GM12872 (cell line): ENCODE measurements around the gene CNIH3.

ENCODE experiments used
- CTCF ChIP-seq: IDR thresholded peaks from 3 replicates; pipeline ENCODE4 v1.5.1; 2011; ENCODE audit warnings: low read depth, mild to moderate bottlenecking, low read length, moderate library complexity; ENCODE audit not compliant: insufficient read depth

The CNIH3 gene

DNA sequence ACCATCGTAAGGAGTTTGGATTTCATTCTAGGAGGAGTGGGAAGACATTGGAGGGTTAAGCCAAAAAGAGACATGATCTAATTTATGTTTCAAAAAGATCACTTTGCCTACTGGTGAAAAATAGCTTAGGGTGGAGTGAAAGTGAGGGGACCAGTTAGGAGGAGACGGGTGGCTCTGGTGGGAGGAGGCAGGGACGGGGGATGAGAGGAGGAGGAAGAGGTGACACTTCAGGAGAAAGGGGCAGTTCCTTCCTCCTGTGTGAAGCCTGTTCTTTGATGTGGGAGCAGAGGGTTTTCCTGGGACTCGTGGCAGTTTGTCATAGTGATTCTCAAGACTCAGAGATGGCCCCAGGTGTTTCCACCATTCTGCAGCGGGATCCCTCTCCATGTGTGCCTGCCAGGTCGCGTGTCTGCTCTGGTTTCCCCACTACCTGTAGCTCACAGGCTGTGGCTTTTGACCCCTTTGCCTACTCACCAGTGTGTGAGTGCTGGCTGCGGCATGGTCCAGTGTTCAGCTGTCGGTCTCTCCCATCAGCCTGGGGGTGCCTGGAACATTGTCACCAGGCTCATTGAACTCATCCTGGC, 102.4 kb downstream of the CNIH3 start:
- no peak for TF ChIP-seq CTCF

- no peak for TF ChIP-seq CTCF
Observed at GRCh38 chr1:224719716-224720115, 103.6 kb downstream of the CNIH3 start.

- no peak for TF ChIP-seq CTCF
Observed at GRCh38 chr1:224720216-224720615, 104.1 kb downstream of the CNIH3 start.

GRCh38 chr1:224721000-224721399, 104.9 kb downstream of the CNIH3 start:
- TF ChIP-seq CTCF = no peak

DNA sequence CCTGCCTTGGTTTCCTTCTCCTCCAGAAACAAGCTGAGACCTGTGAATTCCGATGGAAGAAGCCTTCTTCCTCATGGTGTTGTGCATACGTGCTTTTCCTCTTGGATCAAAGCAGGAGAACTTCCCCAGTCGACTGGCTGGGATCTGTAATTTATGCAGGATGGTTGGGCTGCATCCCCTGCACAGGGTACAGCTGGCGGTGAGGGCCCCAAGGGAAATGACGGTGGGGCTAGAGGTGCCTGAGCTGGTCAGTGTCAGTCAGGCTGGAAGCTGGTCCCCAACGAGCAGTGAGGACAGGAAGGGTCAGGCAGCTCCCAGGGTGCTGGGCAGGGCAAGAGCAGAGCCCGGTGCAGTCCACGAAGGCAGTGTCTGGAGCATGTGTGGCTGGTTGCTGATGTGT, 106.7 kb downstream of the CNIH3 start:
- TF ChIP-seq CTCF = no peak

DNA sequence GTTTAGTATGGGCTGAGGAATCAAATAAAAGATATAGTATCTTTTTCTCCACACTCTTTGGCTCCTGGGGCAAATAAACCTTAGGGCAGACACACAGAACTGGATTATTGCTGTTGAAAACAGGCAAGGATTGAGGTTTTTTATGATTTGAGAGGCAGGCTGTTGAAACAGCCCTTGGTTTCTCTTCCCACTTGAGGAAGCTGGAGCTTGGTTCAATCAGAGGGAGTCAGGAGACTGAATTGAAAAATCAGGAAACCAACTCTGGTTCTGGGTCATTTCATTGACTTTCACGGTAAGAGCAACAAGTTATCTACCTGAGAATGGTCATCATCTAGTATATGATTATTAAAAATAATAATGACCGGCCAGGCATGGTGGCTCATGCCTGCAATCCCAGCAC, 108.4 kb downstream of the CNIH3 start:
- TF ChIP-seq CTCF = no peak

- TF ChIP-seq CTCF = no peak
Observed at GRCh38 chr1:224726441-224727182, 110.5 kb downstream of the CNIH3 start.
